Muscle layer of colon (tissue), 2 donors: ENCODE data around the gene TACC3.

Source experiments
- H3K27ac ChIP-seq: one replicate; pipeline ENCODE4 v1.7.0; 2013; ENCODE audit warnings: low read depth, mild to moderate bottlenecking, low read length, moderate library complexity
- H3K27me3 ChIP-seq, 2 donors: one replicate each; pipeline ENCODE4 v1.7.0; 2013; ENCODE audit warnings: low read length in 2 of 2, mild to moderate bottlenecking in 2 of 2; ENCODE audit not compliant: insufficient read depth in 2 of 2, control insufficient read depth in 1 of 2
- H3K36me3 ChIP-seq: one replicate; pipeline ENCODE4 v1.7.0; 2013; ENCODE audit warnings: mild to moderate bottlenecking, low read length; ENCODE audit not compliant: insufficient read depth
- H3K4me1 ChIP-seq: one replicate; pipeline ENCODE4 v1.7.0; 2013; ENCODE audit warnings: mild to moderate bottlenecking, low read length; ENCODE audit not compliant: insufficient read depth
- H3K4me3 ChIP-seq, 2 donors: one replicate each; pipeline ENCODE4 v1.7.0; 2013; ENCODE audit warnings: low read length in 2 of 2, low read depth in 1 of 2, mild to moderate bottlenecking in 1 of 2, moderate library complexity in 1 of 2
- H3K9ac ChIP-seq: one replicate; pipeline ENCODE4 v1.7.0; 2013; ENCODE audit warnings: low read length
- H3K9me3 ChIP-seq: one replicate; pipeline ENCODE4 v1.7.0; 2013; ENCODE audit warnings: mild to moderate bottlenecking, low read length
- donor health status: abdominal sarcoma.
- donor health status: Adenocarcinoma of cecum.

Gene TACC3

GRCh38 chr4:1706358-1706757, 15.0 kb upstream of the TACC3 start:
- no peaks in the 10 kb centered on the region for H3K9me3 ChIP-seq
- H3K27ac ChIP-seq, result no peak overlapping the region
- H3K4me3 ChIP-seq, result no peak overlapping the region
- peaks cover 48% of the 10 kb centered on the region for H3K36me3 ChIP-seq
- H3K27me3 ChIP-seq, result no peaks in the 10 kb centered on the region
- no peak overlapping the region for H3K9ac ChIP-seq
- H3K4me1 ChIP-seq, result peaks cover 14% of the 10 kb centered on the region

GRCh38 chr4:1708581-1708980, 12.7 kb upstream of the TACC3 start:
- Histone ChIP-seq H3K27me3 (no peaks in the 10 kb centered on the region), H3K9me3 (no peaks in the 10 kb centered on the region), H3K36me3 (peaks cover 31% of the 10 kb centered on the region), H3K9ac (no peak overlapping the region), H3K4me1 (peaks cover 22% of the 10 kb centered on the region), H3K27ac (no peak overlapping the region), H3K4me3 (no peak overlapping the region)

DNA sequence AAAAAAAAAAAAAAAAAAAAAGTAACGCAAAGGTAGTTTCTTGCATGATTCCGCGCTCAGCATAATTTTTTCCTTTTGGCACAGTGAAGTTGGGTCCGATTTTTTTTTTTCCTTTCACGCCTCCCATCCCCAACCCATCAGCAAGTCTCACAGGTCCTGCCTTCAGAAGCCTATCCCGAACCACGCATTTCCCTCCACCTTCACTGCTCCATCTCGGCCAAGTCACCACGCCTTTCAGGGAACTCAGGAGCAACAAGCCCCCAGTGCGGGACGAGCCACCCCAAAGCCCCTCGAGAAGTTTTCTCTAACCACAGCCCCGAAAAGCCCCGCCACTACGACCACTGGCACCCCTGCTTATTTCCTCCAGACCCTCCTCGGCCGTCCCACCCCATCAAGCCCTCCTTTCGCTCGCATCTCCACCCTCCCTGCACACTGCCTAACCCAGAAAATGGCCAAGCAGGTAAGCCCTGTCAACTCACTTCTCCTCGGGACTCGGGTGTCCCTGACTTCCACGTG, 10.2 kb upstream of the TACC3 start:
- Histone ChIP-seq H3K4me3 (peak overlapping the region; percentile 91), H3K4me1 (peaks cover 29% of the 10 kb centered on the region), H3K27ac (peak overlapping the region; percentile 88)

DNA sequence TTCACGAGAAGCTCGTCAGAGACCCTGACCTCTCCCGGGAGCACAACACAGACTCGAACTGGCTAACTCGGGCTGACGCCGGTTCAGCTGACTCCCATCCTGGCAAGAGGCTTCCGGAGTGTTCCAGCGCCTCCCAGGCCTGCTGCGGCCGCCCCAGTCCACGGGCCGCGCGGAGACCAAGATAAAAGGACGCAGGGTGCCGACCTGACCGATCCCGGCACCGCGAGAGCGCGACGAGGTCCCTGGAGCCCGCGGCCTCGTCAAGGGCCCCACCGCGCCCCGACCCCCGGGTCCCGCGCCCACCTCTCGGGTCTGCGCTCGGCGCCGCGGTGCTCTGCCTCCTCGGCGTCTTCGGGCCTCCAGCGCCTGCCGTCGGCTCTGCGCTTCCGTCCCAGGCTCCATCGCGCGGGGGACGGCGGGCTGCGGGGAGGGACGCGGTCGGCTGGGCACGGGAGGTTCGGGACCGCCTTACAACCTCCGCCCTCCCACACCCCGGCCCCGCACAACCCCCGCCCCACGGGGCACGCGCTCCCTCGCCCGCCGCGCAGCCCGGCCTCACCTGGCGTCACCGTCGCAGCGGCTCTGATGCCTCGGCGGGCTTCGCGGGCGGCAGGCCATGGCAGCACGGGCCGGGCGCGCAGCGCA, 9.6 kb upstream of the TACC3 start:
- H3K27ac ChIP-seq, result peak overlapping the region; percentile 88
- H3K9me3 ChIP-seq, result no peaks in the 10 kb centered on the region
- H3K36me3 ChIP-seq, result peaks cover 6% of the 10 kb centered on the region
- no peaks in the 10 kb centered on the region for H3K27me3 ChIP-seq
- H3K4me1 ChIP-seq, result peaks cover 29% of the 10 kb centered on the region
- H3K4me3 ChIP-seq, result peak overlapping the region; percentile 91
- H3K9ac ChIP-seq, result peak overlapping the region; percentile 92

More for the DNA sequence above, 10.2 kb upstream of the TACC3 start:
- Histone ChIP-seq H3K36me3 (peaks cover 12% of the 10 kb centered on the region), H3K9me3 (no peaks in the 10 kb centered on the region), H3K9ac (peak overlapping the region; percentile 92), H3K27me3 (no peaks in the 10 kb centered on the region)

GRCh38 chr4:1712216-1713002, 8.9 kb upstream of the TACC3 start, which contains the start of gene SLBP:
SLBP (minus strand) TSS chr4:1712319; CDS start chr4:1712188, 131 bp downstream.
- H3K4me3 ChIP-seq, result peak within 1 kb of the TSS; percentile 91
- no peaks in the 10 kb centered on the region for H3K27me3 ChIP-seq
- H3K4me1 ChIP-seq, result peaks cover 29% of the 10 kb centered on the region
- peaks cover 6% of the 10 kb centered on the region for H3K36me3 ChIP-seq
- H3K27ac ChIP-seq, result peak within 1 kb of the TSS; percentile 93
- peak within 1 kb of the TSS; percentile 92 for H3K9ac ChIP-seq
- H3K9me3 ChIP-seq, result no peaks in the 10 kb centered on the region

- H3K36me3 ChIP-seq, result peaks cover 14% of the 10 kb centered on the region
- peak overlapping the region; percentile 91 for H3K4me3 ChIP-seq
- H3K4me1 ChIP-seq, result peaks cover 29% of the 10 kb centered on the region
- no peak overlapping the region for H3K9ac ChIP-seq
- H3K27ac ChIP-seq, result peak overlapping the region; percentile 93
- H3K9me3 ChIP-seq, result no peaks in the 10 kb centered on the region
- H3K27me3 ChIP-seq, result no peaks in the 10 kb centered on the region
Observed at GRCh38 chr4:1713003-1713851, 8.1 kb upstream of the TACC3 start.

GRCh38 chr4:1714303-1715001, 6.9 kb upstream of the TACC3 start:
- no peaks in the 10 kb centered on the region for H3K9me3 ChIP-seq

GRCh38 chr4:1715002-1715758, 6.1 kb upstream of the TACC3 start:
- Histone ChIP-seq H3K36me3 (peaks cover 18% of the 10 kb centered on the region), H3K4me1 (peaks cover 35% of the 10 kb centered on the region), H3K4me3 (no peak overlapping the region), H3K9me3 (no peaks in the 10 kb centered on the region), H3K27me3 (no peaks in the 10 kb centered on the region), H3K9ac (no peak overlapping the region), H3K27ac (no peak overlapping the region)

More at GRCh38 chr4:1714303-1715001, 6.9 kb upstream of the TACC3 start:
- Histone ChIP-seq H3K36me3 (peaks cover 22% of the 10 kb centered on the region), H3K4me1 (peaks cover 30% of the 10 kb centered on the region), H3K4me3 (no peak overlapping the region), H3K9ac (no peak overlapping the region), H3K27me3 (no peaks in the 10 kb centered on the region), H3K27ac (no peak overlapping the region)

DNA sequence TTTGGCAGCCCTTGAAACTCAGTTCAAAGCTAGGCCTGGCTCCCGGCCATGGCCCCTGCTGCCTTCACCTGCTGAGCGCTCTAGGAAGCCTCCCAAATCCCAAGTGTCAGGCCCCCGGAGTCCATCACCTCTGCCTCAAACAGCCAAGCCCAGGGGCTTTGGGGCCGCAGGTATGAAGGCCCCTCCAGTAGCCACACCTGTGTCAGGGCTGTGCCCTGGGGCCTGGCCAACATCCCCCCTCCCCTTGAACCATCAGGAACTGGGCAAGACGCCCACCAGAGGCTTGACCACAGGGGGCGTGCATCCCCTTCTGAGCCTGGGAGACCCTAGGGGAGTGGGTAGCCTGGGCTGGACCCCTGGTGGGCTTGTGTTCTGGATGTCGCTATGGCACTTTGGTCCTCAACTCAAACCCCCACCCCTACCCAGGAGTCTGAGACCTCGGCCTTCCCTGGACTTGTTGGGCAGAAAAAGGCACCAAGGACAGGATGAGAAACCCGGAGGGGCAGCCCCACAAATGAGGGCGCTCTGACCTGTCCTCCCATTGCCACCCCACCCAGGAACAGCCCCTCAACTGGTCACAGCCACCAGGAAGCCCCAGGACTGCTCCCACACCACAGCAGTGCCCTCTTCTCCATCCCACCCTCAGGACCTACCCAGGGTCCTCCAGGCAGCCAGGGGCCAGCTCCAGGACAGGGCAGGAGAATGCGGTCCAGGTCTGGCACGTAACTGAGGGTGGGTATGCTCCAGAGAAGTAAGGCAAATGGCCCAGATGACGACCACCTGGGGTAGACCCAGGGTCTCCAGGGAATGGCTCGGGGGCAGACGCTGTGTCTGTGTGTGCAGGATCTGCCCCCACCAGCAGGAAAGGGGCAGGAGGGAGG, 5.0 kb upstream of the TACC3 start:
- H3K27me3 ChIP-seq, result no peaks in the 10 kb centered on the region
- H3K27ac ChIP-seq, result no peak overlapping the region
- peaks cover 16% of the 10 kb centered on the region for H3K36me3 ChIP-seq
- peaks cover 24% of the 10 kb centered on the region for H3K4me1 ChIP-seq
- no peaks in the 10 kb centered on the region for H3K9me3 ChIP-seq
- no peak overlapping the region for H3K9ac ChIP-seq
- H3K4me3 ChIP-seq, result no peak overlapping the region
